T-cell (primary cell): ENCODE measurements around the gene ANKS1A. TPM values are rescaled to one million over a fixed set of nuclear protein-coding genes. Genes with fewer than 3 reads are reported as not detected.
"Not testable (repeated sequence)": the region's sequence is repeated elsewhere in the genome, so short reads cannot be mapped to it uniquely, and the experiment has no call there.

Experiments
- ATAC-seq, 4 experiments: fragments of 200-7000 bp in 3 of 4; fragments of 150-1000 bp in 1 of 4; cut with Tn5 transposase; replicated peaks in 1 of 4; 1 replicate in 3 of 4; 2 replicates in 1 of 4; pipeline ENCODE4 v1.10.0; 2021; ENCODE audit warnings: moderate library complexity in 3 of 4, mild to moderate bottlenecking in 2 of 4, moderate number of reproducible peaks in 1 of 4
- CTCF ChIA-PET, 2 donors: fragments of 300-600 bp; sonication (Branson Sonifier 250); formaldehyde crosslinking; loops; one replicate each; lab custom pipeline; 2022; ENCODE audit warnings: antibody characterized with exemption in 2 of 2; lab: Charles Lee
- POLR2A ChIA-PET, 2 donors: fragments of 300-600 bp; sonication (Branson Sonifier 250); formaldehyde crosslinking; loops; one replicate each; lab custom pipeline; 2022; ENCODE audit warnings: antibody characterized with exemption in 2 of 2; lab: Charles Lee
- DNase-seq, 35 experiments: peaks; one replicate each; pipeline versions ENCODE4 v3.0.0 to v3.0.0-alpha.2; 2013 to 2023
- H3K27ac ChIP-seq: one replicate; pipeline ENCODE4 v1.5.1; 2013; ENCODE audit warnings: low read length
- H3K27me3 ChIP-seq, 2 experiments: replicated peaks in 1 of 2; 1 replicate in 1 of 2; 2 replicates in 1 of 2; pipeline versions ENCODE4 v1.6.1 to v1.7.0; 2013; ENCODE audit warnings: low read length in 1 of 2, mixed read lengths in 1 of 2; ENCODE audit not compliant: control insufficient read depth in 2 of 2, insufficient read depth in 2 of 2; ENCODE audit errors: extremely low read depth in 1 of 2
- H3K36me3 ChIP-seq, 2 donors: 1 replicate in 1 of 2; 2 replicates in 1 of 2; pipeline versions ENCODE4 v1.6.1 to v1.7.0; 2013; ENCODE audit warnings: low read length in 1 of 2; ENCODE audit not compliant: control insufficient read depth in 2 of 2, insufficient read depth in 1 of 2; ENCODE audit errors: extremely low read depth in 1 of 2
- H3K4me1 ChIP-seq, 2 experiments: 1 replicate in 1 of 2; 2 replicates in 1 of 2; pipeline versions ENCODE4 v1.6.1 to v1.7.0; 2013; ENCODE audit warnings: low read length in 2 of 2, mixed read lengths in 1 of 2; ENCODE audit not compliant: insufficient read depth in 2 of 2, control insufficient read depth in 1 of 2; ENCODE audit errors: extremely low read depth in 1 of 2
- H3K4me3 ChIP-seq, 2 donors: 1 replicate in 1 of 2; 2 replicates in 1 of 2; pipeline versions ENCODE4 v1.5.1 to v1.7.0; 2013; ENCODE audit warnings: mild to moderate bottlenecking in 2 of 2, low read length in 1 of 2, moderate library complexity in 1 of 2; ENCODE audit not compliant: control insufficient read depth in 1 of 2; ENCODE audit errors: extremely low read depth in 1 of 2
- H3K9me3 ChIP-seq: 2 replicates; pipeline ENCODE4 v1.7.0; 2013
- H3K27ac Mint-ChIP-seq, 2 donors: one replicate each; pipeline ENCODE4 v1.8.0; 2020 to 2021; ENCODE audit warnings: mild to moderate bottlenecking in 2 of 2, mixed read lengths in 2 of 2
- H3K27me3 Mint-ChIP-seq, 2 donors: one replicate each; pipeline ENCODE4 v1.8.0; 2021 to 2022; ENCODE audit warnings: mixed read lengths in 2 of 2
- H3K36me3 Mint-ChIP-seq: one replicate; pipeline ENCODE4 v1.8.0; 2021; ENCODE audit warnings: mixed read lengths
- H3K4me1 Mint-ChIP-seq, 3 donors: one replicate each; pipeline ENCODE4 v1.8.0; 2020 to 2022; ENCODE audit warnings: mixed read lengths in 3 of 3, mild to moderate bottlenecking in 1 of 3
- H3K4me3 Mint-ChIP-seq, 3 donors: one replicate each; pipeline ENCODE4 v1.8.0; 2020 to 2022; ENCODE audit warnings: mild to moderate bottlenecking in 3 of 3, mixed read lengths in 3 of 3, moderate library complexity in 3 of 3
- H3K9me3 Mint-ChIP-seq, 3 donors: one replicate each; pipeline ENCODE4 v1.8.0; 2020 to 2022; ENCODE audit warnings: mixed read lengths in 3 of 3
- WGBS: methylation state at CpG from one replicate; pipeline ENCODE4 v1.1.5; 2013; ENCODE audit warnings: missing lambda C conversion rate; ENCODE audit not compliant: insufficient coverage; 5-methylcytosine and 5-hydroxymethylcytosine counted together
- total RNA-seq, 35 experiments: library from RNA in 6 of 35; stranded (reverse) in 6 of 35; fragments of 120-200 nt in 1 of 35; gene quantifications; one replicate each; pipeline versions ENCODE4 v1.2.1 to v1.2.4 and lab custom pipeline; 2013 to 2026

Gene ANKS1A
- total RNA-seq, 5 donors from 2014 or later (not counting 1 experiment from before 2014, with no cell fraction given) = 11.1 to 14.4 (median 11.7) TPM

- Mint-ChIP-seq H3K27ac (no peak overlapping the region), H3K4me1 (no peaks in the 10 kb centered on the region), H3K4me3 (no peak overlapping the region), H3K36me3 (peaks cover 23% of the 10 kb centered on the region), H3K9me3 (no peaks in the 10 kb centered on the region), H3K27me3 (no peaks in the 10 kb centered on the region)
- no peak overlapping the region for H3K4me3 ChIP-seq
- H3K27me3 ChIP-seq = no peaks in the 10 kb centered on the region
- ChIA-PET POLR2A (no interaction called here), CTCF (no interaction called here)
- DNase-seq (no peak), ATAC-seq (no peak)
- no peak overlapping the region for H3K27ac ChIP-seq
- H3K9me3 ChIP-seq = no peaks in the 10 kb centered on the region
- no CpG with 5 or more reads among the region's 1 CpG for WGBS
- H3K4me1 ChIP-seq = no peaks in the 10 kb centered on the region
- peaks cover 15 to 72% of the 10 kb centered on the region in 2 donors for H3K36me3 ChIP-seq
Observed at GRCh38 chr6:34877259-34877658, 11.8 kb upstream of the ANKS1A start.

DNA sequence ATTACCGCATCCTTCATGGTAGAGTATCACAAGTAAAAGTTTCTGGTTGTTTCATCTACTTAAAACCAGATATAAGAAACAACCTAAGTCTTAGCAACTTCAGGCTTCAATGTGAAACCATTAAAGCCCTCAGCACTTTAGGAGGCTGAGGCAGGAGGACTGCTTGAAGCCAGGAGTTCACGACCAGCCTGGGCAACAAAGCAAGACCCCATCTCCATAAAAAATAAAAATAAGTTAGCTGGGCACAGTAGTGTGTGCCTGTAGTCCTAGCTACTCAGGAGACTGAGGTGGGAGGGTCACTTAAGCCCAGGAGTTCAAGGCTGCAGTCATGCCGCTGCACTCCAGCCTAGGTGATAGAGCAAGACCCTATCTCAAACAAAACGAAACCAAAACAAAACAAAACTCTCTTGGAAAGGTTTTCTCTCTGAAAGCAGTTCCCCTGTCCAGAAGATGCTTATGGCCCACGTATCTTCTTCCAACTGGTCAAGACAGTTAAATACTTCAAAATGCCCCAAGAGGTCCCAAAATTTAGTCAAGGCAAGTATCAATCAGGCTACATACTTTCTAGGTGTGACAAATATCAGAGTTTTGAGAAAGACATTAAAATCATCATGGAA is 11.1 kb upstream of the ANKS1A start:
- Mint-ChIP-seq H3K9me3 (no peaks in the 10 kb centered on the region), H3K4me3 (no peak overlapping the region)
- POLR2A ChIA-PET = no interaction called here

DNA sequence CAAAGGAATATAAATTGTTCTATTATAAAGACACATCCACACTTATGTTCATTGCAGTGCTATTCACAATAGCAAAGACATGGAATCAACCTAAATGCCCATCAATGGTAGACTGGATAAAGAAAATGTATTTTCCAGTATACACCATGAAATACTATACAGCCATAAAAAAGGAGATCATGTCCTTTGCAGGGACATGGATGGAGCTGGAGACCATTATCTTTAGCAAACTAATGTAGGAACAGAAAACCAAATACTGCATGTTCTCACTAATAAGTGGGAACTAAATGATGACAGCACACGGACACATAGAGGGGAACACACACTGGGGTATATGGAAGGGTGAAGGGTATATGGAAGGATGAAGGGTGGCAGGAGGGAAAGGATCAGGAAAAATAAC is 5.0 kb upstream of the ANKS1A start:
- not testable (repeated sequence) for ATAC-seq

More for the DNA sequence above, 11.1 kb upstream of the ANKS1A start:
- Histone ChIP-seq H3K27me3 (no peaks in the 10 kb centered on the region), H3K9me3 (no peaks in the 10 kb centered on the region), H3K4me1 (no peaks in the 10 kb centered on the region), H3K36me3 (peaks cover 15 to 66% of the 10 kb centered on the region in 2 donors), H3K4me3 (no peak overlapping the region), H3K27ac (no peak overlapping the region)
- no peak for DNase-seq
- CTCF ChIA-PET = no interaction called here
- 100% methylated on average over 3 of the region's 5 CpGs for WGBS
- H3K27me3 Mint-ChIP-seq = no peaks in the 10 kb centered on the region
- peak overlapping the region in 1 of 2 donors; percentile 36 for H3K27ac Mint-ChIP-seq
- H3K36me3 Mint-ChIP-seq = peaks cover 25% of the 10 kb centered on the region
- H3K4me1 Mint-ChIP-seq = peaks cover 2% of the 10 kb centered on the region in 3 donors
- ATAC-seq = no peak

GRCh38 chr6:34884996-34885395 is 4.1 kb upstream of the ANKS1A start:
- Mint-ChIP-seq H3K9me3 (peaks cover 0 to 5% (median 0%) of the 10 kb centered on the region in 3 donors), H3K36me3 (peaks cover 17% of the 10 kb centered on the region), H3K4me3 (no peak overlapping the region), H3K4me1 (peaks cover 40 to 56% (median 46%) of the 10 kb centered on the region in 3 donors), H3K27ac (peak overlapping the region in 1 of 2 donors; percentile 24), H3K27me3 (no peaks in the 10 kb centered on the region)
- Histone ChIP-seq H3K36me3 (peaks cover 2 to 18% of the 10 kb centered on the region in 2 donors), H3K4me3 (no peak overlapping the region), H3K27me3 (no peaks in the 10 kb centered on the region), H3K27ac (no peak overlapping the region), H3K4me1 (peaks cover 8 to 22% of the 10 kb centered on the region in 2 experiments), H3K9me3 (no peaks in the 10 kb centered on the region)
- DNase-seq = no peak
- no CpG with 5 or more reads among the region's 2 CpGs for WGBS
- no peak for ATAC-seq
- CTCF ChIA-PET = no interaction called here
- POLR2A ChIA-PET = interaction anchor here in 1 of 2 donors (0.6 kb wide), 1 partner anchor 10 kb away, joined by 6 read pairs; no protein-coding TSS in a partner anchor

More for the DNA sequence above, 5.0 kb upstream of the ANKS1A start:
- H3K4me3 Mint-ChIP-seq, POLR2A ChIA-PET, DNase-seq, H3K27me3 ChIP-seq, H3K4me3 ChIP-seq, H3K27ac ChIP-seq, H3K27me3 Mint-ChIP-seq, CTCF ChIA-PET, H3K9me3 ChIP-seq, H3K9me3 Mint-ChIP-seq, H3K27ac Mint-ChIP-seq: not testable (repeated sequence)
- H3K4me1 Mint-ChIP-seq = peaks cover 38 to 55% (median 44%) of the 10 kb centered on the region in 3 donors
- peaks cover 7 to 25% of the 10 kb centered on the region in 2 donors for H3K36me3 ChIP-seq
- WGBS = no CpG with 5 or more reads among the region's 1 CpG
- H3K36me3 Mint-ChIP-seq = peaks cover 24% of the 10 kb centered on the region
- H3K4me1 ChIP-seq = peaks cover 8 to 19% of the 10 kb centered on the region in 2 experiments

- DNase-seq, H3K27ac ChIP-seq, H3K4me3 ChIP-seq, H3K27ac Mint-ChIP-seq, H3K9me3 ChIP-seq, POLR2A ChIA-PET, H3K27me3 ChIP-seq, H3K27me3 Mint-ChIP-seq, H3K9me3 Mint-ChIP-seq, CTCF ChIA-PET, ATAC-seq: not testable (repeated sequence)
- Mint-ChIP-seq H3K4me3 (peak overlapping the region; percentile 21 to 100 (median 24)), H3K4me1 (peaks cover 47 to 65% (median 54%) of the 10 kb centered on the region in 3 donors), H3K36me3 (peaks cover 17% of the 10 kb centered on the region)
- WGBS = 94% methylated on average over 10 of the region's 15 CpGs
- Histone ChIP-seq H3K36me3 (peaks cover 2 to 14% of the 10 kb centered on the region in 2 donors), H3K4me1 (peaks cover 8 to 29% of the 10 kb centered on the region in 2 experiments)
Observed at GRCh38 chr6:34885837-34886236, 3.2 kb upstream of the ANKS1A start.

GRCh38 chr6:34887753-34888513 is 1.1 kb upstream of the ANKS1A start, which contains the start of gene TAF11:
Gene TAF11, minus strand, starts transcription at chr6:34888042. Its CDS starts 85 bp downstream, at chr6:34887957.
- Histone ChIP-seq H3K4me1 (peaks cover 8 to 29% of the 10 kb centered on the region in 2 experiments), H3K4me3 (peak within 1 kb of the TSS; percentile 79 to 95), H3K27me3 (no peaks in the 10 kb centered on the region), H3K9me3 (no peaks in the 10 kb centered on the region), H3K36me3 (peaks cover 2 to 14% of the 10 kb centered on the region in 2 donors), H3K27ac (peak within 1 kb of the TSS; percentile 96)
- Mint-ChIP-seq H3K4me3 (peak within 1 kb of the TSS; percentile 98 to 100 (median 99)), H3K4me1 (peaks cover 60 to 80% (median 64%) of the 10 kb centered on the region in 3 donors), H3K27ac (peak within 1 kb of the TSS; percentile 98 to 99), H3K36me3 (peaks cover 15% of the 10 kb centered on the region), H3K27me3 (no peaks in the 10 kb centered on the region), H3K9me3 (peaks cover 0 to 5% (median 0%) of the 10 kb centered on the region in 3 donors)
- ATAC-seq (peak; percentile 69 to 73 (median 72)), DNase-seq (peak; percentile 76 to 96 (median 89))
- ChIA-PET POLR2A (interaction anchor here (0.6 to 1.9 kb wide), 7 partner anchors 13 to 1916 kb away, joined by 3 to 5 read pairs (median 4); partner anchors contain the start of genes HMGA1 (in 1 of the 2) and SNRPC (in 1 of the 2)), CTCF (interaction anchor here in 1 of 2 donors (0.8 to 0.9 kb wide), 2 partner anchors 9 to 462 kb away, joined by 3 read pairs; partner anchors contain the start of gene RPS10)
- 0% methylated on average over 20 of the region's 43 CpGs for WGBS
